ENCODE measurements around the gene MSH5. TPM values are rescaled to one million over a fixed set of nuclear protein-coding genes. Genes with fewer than 3 reads are reported as not detected.
A peak's percentile ranks its signal among the peaks of the same experiment; 100 is the strongest.

Gene MSH5
- total RNA-seq, 1 experiment from 2014 or later: 22.7 TPM

DNA sequence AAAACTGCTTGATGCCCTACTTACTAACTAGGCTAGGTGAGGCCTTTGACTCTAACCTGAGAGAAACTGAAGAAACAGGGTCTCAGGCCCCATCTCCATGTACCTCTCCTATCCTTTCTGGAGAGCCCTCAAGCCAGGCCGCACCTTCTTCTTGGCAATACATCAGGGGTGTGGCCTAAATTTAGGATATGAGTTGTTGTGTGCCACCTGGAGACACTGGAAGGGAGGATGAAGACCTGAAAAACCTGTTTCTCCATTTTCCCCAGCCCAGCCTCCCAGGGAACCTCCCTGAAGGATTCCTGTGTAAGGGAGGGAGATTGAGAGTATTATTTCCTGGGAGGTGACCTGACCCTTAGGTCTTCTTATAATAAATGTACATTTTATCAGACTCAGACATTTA lies 21.5 kb upstream of the MSH5 start:
- peak overlapping the region; percentile 28; the same call in 1 of the 2 replicates for H3K9ac ChIP-seq (ENCODE audit: low read length)
- H3F3A ChIP-seq (ENCODE audit: low read length, unreplicated experiment): no peaks in the 10 kb centered on the region
- H3K9me2 ChIP-seq (replicated peaks; ENCODE audit: low read length): no peaks in the 10 kb centered on the region
- TF ChIP-seq EZH2 (IDR thresholded peaks at IDR 0.05; ENCODE audit: low read length, unreplicated experiment) (no peak), EZH2phosphoT487 (IDR thresholded peaks at IDR 0.05; ENCODE audit: borderline replicate concordance, low read length) (no peak)
- TF ChIP-seq, protein P1, sequence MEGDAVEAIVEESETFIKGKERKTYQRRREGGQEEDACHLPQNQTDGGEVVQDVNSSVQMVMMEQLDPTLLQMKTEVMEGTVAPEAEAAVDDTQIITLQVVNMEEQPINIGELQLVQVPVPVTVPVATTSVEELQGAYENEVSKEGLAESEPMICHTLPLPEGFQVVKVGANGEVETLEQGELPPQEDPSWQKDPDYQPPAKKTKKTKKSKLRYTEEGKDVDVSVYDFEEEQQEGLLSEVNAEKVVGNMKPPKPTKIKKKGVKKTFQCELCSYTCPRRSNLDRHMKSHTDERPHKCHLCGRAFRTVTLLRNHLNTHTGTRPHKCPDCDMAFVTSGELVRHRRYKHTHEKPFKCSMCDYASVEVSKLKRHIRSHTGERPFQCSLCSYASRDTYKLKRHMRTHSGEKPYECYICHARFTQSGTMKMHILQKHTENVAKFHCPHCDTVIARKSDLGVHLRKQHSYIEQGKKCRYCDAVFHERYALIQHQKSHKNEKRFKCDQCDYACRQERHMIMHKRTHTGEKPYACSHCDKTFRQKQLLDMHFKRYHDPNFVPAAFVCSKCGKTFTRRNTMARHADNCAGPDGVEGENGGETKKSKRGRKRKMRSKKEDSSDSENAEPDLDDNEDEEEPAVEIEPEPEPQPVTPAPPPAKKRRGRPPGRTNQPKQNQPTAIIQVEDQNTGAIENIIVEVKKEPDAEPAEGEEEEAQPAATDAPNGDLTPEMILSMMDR (conservative IDR thresholded peaks at IDR 0.05; ENCODE audit: low read depth, low read length): no peak
- H3K4me3 ChIP-seq (ENCODE audit: low read length): peak overlapping the region; percentile 15; the same call in 1 of the 2 replicates
- intact Hi-C loops (cut with micrococcal nuclease): loop anchor here (10.0 kb wide), 1 partner anchor 47 kb away; the partner anchor contains the start of gene SAPCD1
- peaks cover 29% of the 10 kb centered on the region for H3K4me1 ChIP-seq (ENCODE audit: insufficient read depth, low read length)
- no TSS peak for BruUV-seq (replicated peaks)
- peak overlapping the region; percentile 13; the same call in 1 of the 2 replicates for H2AFZ ChIP-seq (ENCODE audit: low read length)
- no peaks in the 10 kb centered on the region for H4K20me1 ChIP-seq (ENCODE audit: low read length)
- no peaks in the 10 kb centered on the region for H3K27me3 ChIP-seq (ENCODE audit: low read length)
- DNase-seq (peak; percentile 98), ATAC-seq (peak; percentile 73)
- ChIA-PET POLR2A (ENCODE audit: unreplicated experiment) (no interaction called here), CTCF (interaction anchor here (0.6 kb wide), 1 partner anchor 48 kb away, joined by 3 read pairs; no protein-coding TSS in a partner anchor)
- H3K79me2 ChIP-seq (ENCODE audit: low read length): no peaks in the 10 kb centered on the region
- no peaks in the 10 kb centered on the region for H3K9me3 ChIP-seq (ENCODE audit: low read length)
- peak overlapping the region; percentile 81 for H3K27ac ChIP-seq (ENCODE audit: low read length)
- peak overlapping the region; percentile 73 for H3K4me2 ChIP-seq (ENCODE audit: low read length)
- H3K36me3 ChIP-seq (ENCODE audit: low read depth, low read length): no peaks in the 10 kb centered on the region

DNA sequence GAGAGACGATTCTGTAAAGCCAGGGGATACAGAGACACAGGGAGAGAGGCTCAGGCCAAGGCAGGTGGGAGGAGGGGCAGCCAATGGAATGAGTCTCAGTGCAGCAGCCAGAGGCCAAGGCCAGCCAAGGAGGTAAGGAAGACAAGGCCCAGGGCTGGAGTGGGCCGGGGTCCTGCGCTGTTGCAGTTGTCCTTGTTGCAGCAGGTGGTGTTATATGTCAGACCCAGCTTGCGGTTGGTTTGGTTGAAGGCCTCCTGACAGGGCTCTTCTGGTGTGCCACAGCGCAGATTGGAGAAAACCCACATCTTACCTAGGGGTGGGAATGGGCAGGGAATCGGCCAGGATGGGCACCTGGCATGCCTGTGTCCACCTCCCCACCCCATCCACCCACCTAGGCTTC lies 20.8 kb upstream of the MSH5 start:
- H3K4me2 ChIP-seq (ENCODE audit: low read length): peak overlapping the region; percentile 58
- no TSS peak for BruUV-seq (replicated peaks)
- peak overlapping the region; percentile 51 for H3K27ac ChIP-seq (ENCODE audit: low read length)
- ChIA-PET POLR2A (ENCODE audit: unreplicated experiment) (no interaction called here), CTCF (interaction anchor here (0.6 kb wide), 1 partner anchor 47 kb away, joined by 3 read pairs; no protein-coding TSS in a partner anchor)
- H3K4me1 ChIP-seq (ENCODE audit: insufficient read depth, low read length): peaks cover 29% of the 10 kb centered on the region
- H3K9ac ChIP-seq (ENCODE audit: low read length): no peak overlapping the region
- ATAC-seq (no peak), DNase-seq (no peak)
- no peaks in the 10 kb centered on the region for H3K27me3 ChIP-seq (ENCODE audit: low read length)
- no peaks in the 10 kb centered on the region for H3K9me2 ChIP-seq (replicated peaks; ENCODE audit: low read length)
- H4K20me1 ChIP-seq (ENCODE audit: low read length): no peaks in the 10 kb centered on the region
- H2AFZ ChIP-seq (ENCODE audit: low read length): no peak overlapping the region
- no peaks in the 10 kb centered on the region for H3F3A ChIP-seq (ENCODE audit: low read length, unreplicated experiment)
- H3K4me3 ChIP-seq (ENCODE audit: low read length): no peak overlapping the region
- no peaks in the 10 kb centered on the region for H3K36me3 ChIP-seq (ENCODE audit: low read depth, low read length)
- no peaks in the 10 kb centered on the region for H3K79me2 ChIP-seq (ENCODE audit: low read length)
- TF ChIP-seq EZH2 (IDR thresholded peaks at IDR 0.05; ENCODE audit: low read length, unreplicated experiment) (no peak), EZH2phosphoT487 (IDR thresholded peaks at IDR 0.05; ENCODE audit: borderline replicate concordance, low read length) (no peak)
- TF ChIP-seq, protein P1 (conservative IDR thresholded peaks at IDR 0.05; ENCODE audit: low read depth, low read length): no peak
- intact Hi-C loops (cut with micrococcal nuclease): loop anchor here (10.0 kb wide), 1 partner anchor 46 kb away; the partner anchor contains the start of gene SAPCD1
- no peaks in the 10 kb centered on the region for H3K9me3 ChIP-seq (ENCODE audit: low read length)

DNA sequence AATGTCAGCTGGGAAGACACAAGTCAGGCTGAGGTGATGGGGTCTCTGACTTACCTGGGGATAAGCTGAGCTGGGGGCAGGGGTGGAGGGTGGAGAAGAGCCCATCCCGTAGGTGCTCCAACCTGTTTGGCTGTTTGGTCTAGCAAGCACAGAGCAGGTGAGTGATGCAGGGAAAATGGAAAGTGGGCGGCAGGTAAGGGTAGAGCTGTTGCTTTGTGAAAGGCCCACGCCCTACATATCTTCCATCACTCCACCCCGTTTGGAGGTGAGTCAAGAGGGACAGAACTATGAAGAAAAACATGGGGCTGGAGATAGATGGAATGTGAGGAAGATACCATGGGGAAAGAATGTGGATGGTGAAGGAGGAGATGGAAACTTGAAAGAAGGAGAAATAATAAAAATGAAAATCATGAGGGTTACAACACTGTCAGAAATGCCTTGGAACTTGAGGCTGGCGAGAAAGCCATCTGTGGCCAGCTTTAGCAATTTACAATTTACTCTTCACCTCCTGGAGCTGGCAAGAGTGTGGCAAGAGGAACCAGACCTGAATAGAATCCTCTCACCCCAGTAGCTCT lies 19.5 kb upstream of the MSH5 start:
- no peak overlapping the region for H3K4me2 ChIP-seq (ENCODE audit: low read length)
- DNase-seq (peak; percentile 37), ATAC-seq (no peak)
- H3K9me2 ChIP-seq (replicated peaks; ENCODE audit: low read length): no peaks in the 10 kb centered on the region
- CTCF ChIA-PET: no interaction called here
- no peak overlapping the region for H3K27ac ChIP-seq (ENCODE audit: low read length)
- H3F3A ChIP-seq (ENCODE audit: low read length, unreplicated experiment): no peaks in the 10 kb centered on the region
- no peak overlapping the region for H2AFZ ChIP-seq (ENCODE audit: low read length)
- no peaks in the 10 kb centered on the region for H3K9me3 ChIP-seq (ENCODE audit: low read length)
- TF ChIP-seq EZH2 (IDR thresholded peaks at IDR 0.05; ENCODE audit: low read length, unreplicated experiment) (no peak), EZH2phosphoT487 (IDR thresholded peaks at IDR 0.05; ENCODE audit: borderline replicate concordance, low read length) (no peak)
- TF ChIP-seq, protein P1 (conservative IDR thresholded peaks at IDR 0.05; ENCODE audit: low read depth, low read length): no peak
- intact Hi-C loops (cut with micrococcal nuclease): no loop called here
- POLR2A ChIA-PET (ENCODE audit: unreplicated experiment): no interaction called here
- H3K9ac ChIP-seq (ENCODE audit: low read length): no peak overlapping the region
- no peaks in the 10 kb centered on the region for H4K20me1 ChIP-seq (ENCODE audit: low read length)
- no TSS peak for BruUV-seq (replicated peaks)
- no peaks in the 10 kb centered on the region for H3K36me3 ChIP-seq (ENCODE audit: low read depth, low read length)
- no peaks in the 10 kb centered on the region for H3K79me2 ChIP-seq (ENCODE audit: low read length)
- no peak overlapping the region for H3K4me3 ChIP-seq (ENCODE audit: low read length)
- peaks cover 29% of the 10 kb centered on the region for H3K4me1 ChIP-seq (ENCODE audit: insufficient read depth, low read length)
- H3K27me3 ChIP-seq (ENCODE audit: low read length): no peaks in the 10 kb centered on the region
